ENCODE results near the gene KIF16B.
"Not testable (repeated sequence)": the region's sequence is repeated elsewhere in the genome, so short reads cannot be mapped to it uniquely, and the experiment has no call there.

KIF16B gene

DNA sequence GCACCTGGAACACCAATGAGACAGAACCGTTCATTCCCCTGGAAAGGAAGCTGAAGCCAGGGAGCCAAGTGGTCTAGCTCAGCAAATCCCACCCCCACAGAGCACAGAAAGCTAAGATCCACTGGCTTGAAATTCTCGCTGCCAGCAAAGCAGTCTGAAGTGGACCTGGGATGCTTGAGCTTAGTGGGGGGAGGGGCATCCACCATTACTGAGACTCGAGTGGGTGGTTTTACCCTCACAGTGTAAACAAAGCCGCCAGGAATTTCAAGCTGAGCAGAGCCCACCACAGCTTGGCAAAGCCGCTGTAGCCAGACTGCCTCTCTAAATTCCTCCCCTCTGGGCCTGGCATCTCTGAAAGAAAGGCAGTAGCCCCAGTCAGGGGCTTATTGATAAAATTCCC is 53.1 kb downstream of the KIF16B start:
- DNase-seq (ENCODE audit: extremely low read depth, low read depth) = no peak
- TF ChIP-seq, protein P1, sequence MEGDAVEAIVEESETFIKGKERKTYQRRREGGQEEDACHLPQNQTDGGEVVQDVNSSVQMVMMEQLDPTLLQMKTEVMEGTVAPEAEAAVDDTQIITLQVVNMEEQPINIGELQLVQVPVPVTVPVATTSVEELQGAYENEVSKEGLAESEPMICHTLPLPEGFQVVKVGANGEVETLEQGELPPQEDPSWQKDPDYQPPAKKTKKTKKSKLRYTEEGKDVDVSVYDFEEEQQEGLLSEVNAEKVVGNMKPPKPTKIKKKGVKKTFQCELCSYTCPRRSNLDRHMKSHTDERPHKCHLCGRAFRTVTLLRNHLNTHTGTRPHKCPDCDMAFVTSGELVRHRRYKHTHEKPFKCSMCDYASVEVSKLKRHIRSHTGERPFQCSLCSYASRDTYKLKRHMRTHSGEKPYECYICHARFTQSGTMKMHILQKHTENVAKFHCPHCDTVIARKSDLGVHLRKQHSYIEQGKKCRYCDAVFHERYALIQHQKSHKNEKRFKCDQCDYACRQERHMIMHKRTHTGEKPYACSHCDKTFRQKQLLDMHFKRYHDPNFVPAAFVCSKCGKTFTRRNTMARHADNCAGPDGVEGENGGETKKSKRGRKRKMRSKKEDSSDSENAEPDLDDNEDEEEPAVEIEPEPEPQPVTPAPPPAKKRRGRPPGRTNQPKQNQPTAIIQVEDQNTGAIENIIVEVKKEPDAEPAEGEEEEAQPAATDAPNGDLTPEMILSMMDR (IDR thresholded peaks at IDR 0.05; ENCODE audit: low read depth, low read length) = no peak

DNA sequence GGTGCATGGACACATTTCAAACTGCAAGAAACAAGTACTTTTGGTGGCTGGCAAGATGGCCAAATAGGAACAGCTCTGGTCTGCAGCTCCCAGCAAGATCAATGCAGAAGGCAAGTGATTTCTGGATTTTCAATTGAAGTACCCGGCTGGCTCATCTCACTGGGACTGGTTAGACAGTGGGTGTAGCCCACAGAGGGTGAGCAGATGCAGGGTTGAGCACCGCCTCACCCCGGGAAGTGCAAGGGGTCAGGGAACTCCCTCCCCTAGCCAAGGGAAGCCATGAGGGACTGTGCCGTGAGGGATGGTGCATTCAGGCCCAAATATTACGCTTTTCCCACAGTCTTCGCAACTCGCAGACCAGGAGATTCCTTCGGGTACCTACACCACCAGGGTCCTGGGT is 53.6 kb downstream of the KIF16B start:
- not testable (repeated sequence) for DNase-seq (ENCODE audit: extremely low read depth, low read depth)

DNA sequence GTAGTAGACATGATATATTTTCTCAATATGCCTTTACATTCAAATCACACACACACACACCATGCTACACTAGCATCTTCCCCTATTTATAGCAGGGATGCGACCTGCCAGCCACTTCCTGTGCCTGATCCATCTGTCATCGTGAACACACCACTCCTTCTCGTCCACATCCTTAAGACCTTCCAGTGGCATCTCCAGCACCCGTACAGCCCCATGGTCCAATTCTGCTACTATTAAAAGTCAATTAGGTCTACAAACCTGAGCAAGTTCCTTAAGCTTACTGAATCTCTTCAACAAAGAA is 54.5 kb downstream of the KIF16B start:
- DNase-seq (ENCODE audit: extremely low read depth, low read depth) = no peak
- TF ChIP-seq, protein P1 (IDR thresholded peaks at IDR 0.05; ENCODE audit: low read depth, low read length) = no peak

DNA sequence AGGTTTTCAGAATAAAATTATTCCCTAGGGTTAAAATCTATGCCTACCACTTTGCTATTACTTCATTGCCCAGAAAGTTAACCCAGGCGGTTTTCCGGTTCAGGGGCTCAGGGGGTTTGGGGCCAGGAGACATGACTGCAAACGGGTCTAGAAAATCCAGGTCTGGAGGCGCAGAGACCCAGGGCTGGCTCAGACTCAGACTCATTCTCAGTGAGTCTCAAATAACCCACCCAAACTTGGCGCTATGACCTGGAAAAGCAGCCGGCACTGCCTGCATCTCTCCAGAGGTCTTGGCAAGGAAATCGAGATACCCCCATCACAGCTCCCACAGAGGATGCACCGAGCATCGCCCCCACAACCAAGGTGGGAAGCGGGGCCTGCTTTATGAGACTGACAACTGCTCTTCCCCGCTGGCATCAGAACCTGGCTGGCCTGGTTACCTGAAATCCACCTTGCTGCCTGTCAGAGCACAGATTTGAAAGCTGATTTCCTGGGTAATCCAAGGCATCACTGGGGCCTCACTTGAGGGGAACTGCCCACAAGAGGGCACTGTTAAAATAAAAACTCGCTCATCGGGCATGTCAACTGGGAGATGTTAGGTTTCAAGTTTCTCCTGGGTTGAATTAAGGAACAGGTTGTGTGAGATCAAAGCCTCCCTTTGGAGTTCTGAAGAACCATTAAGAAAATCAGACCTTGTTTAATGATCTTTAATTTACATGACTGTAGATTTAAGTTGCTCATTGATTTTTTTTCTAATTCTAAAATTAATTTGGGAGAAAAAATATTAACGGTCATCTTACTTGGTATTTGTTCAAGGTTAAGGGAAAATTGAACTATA is 55.1 kb downstream of the KIF16B start:
- TF ChIP-seq, protein P1 (IDR thresholded peaks at IDR 0.05; ENCODE audit: low read depth, low read length) = peak; percentile 67
- DNase-seq (ENCODE audit: extremely low read depth, low read depth) = peak; percentile 27

DNA sequence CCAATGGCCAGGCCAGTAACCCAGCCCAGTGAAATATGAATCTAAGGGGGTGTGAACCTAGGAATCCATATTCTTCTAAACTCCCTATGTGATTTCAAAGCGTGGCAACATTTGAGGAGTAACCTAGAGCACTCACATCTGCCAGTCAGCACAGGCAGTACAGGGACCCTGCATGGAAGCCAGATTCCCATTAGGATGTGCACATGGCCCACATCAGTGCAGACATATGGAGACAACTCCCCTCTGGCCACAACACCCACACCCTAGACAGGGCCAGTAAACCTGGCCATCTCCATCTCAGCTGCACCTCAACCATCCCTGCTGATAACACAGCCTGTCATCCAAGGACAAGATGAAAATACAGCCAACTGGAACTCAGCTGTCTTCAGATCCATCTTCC is 56.5 kb downstream of the KIF16B start:
- no peak for DNase-seq (ENCODE audit: extremely low read depth, low read depth)
- TF ChIP-seq, protein P1 (IDR thresholded peaks at IDR 0.05; ENCODE audit: low read depth, low read length) = no peak

DNA sequence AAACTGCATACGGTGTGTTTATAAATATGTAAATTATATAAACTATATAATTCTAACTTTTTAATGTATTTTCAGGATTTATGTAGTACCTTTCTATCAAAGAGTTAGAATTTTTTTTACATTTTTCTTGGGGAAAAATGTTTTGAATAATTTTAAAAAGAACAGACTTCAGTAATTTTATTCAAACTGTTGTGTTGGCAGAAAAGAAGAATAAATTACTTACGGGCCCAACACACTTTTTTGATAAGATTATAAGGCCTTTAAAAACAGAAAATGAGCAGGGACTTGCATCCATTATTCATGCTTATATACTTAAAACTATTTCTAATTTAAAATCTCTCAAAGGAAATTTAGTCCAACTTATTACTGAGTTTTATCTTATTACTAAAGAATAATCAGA is 58.2 kb downstream of the KIF16B start:
- TF ChIP-seq, protein P1 (IDR thresholded peaks at IDR 0.05; ENCODE audit: low read depth, low read length) = no peak

DNA sequence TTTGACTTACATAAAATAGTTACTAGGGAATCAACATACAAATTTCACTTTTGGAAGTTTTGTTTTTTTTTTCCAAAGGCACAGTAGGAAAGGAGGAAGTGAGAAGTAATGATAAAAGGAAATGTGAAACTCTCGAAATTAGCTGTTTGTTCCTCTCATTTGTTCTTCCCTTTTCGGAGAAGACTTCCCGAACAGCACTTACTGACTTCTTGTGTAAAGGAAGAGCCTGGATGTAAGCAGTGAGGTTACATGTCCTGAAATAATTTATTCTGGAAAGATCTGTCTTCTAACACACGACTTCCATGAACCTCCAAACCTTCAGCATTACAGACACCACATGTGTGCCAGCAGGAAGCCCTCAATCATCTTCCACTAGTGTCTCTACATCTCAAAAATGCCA is 59.1 kb downstream of the KIF16B start:
- TF ChIP-seq, protein P1 (IDR thresholded peaks at IDR 0.05; ENCODE audit: low read depth, low read length) = no peak
- DNase-seq (ENCODE audit: extremely low read depth, low read depth) = no peak

More for the DNA sequence above, 58.2 kb downstream of the KIF16B start:
- no peak for DNase-seq (ENCODE audit: extremely low read depth, low read depth)

DNA sequence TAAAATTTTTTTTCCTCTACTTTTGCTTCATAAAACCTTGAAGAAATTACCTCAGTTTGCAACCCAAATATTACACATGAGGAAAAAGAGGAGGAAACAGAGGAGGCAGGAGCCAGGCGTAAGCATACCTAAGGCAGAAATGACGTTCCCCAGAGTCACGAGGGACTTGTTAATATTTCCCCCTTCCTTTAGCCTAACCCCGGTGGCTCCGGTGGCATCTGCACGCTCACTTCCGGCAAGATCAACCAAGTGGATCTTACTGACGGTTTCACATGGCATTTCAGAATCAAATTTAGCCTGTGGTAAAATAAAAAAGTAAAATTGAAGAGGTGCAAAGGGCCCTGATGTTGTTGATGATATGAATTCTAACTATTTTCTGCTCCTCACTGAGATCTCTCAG is 67.4 kb downstream of the KIF16B start:
- DNase-seq (ENCODE audit: extremely low read depth, low read depth) = no peak
- TF ChIP-seq, protein P1 (IDR thresholded peaks at IDR 0.05; ENCODE audit: low read depth, low read length) = no peak

All from AG09319 (cell line).